A673 (cell line): ENCODE measurements around the gene SNX32. TPM values are rescaled to one million over a fixed set of nuclear protein-coding genes. Genes with fewer than 3 reads are reported as not detected.
"Not testable (repeated sequence)": the region's sequence is repeated elsewhere in the genome, so short reads cannot be mapped to it uniquely, and the experiment has no call there.

ENCODE experiments used
- BruUV-seq: library from RNA; stranded (reverse); fragments of 400-500 nt; replicated peaks from 2 replicates; lab custom pipeline; 2021; lab: Mats Ljungman, UMichigan
- CTCF ChIA-PET: fragments of 300-600 bp; sonication (Branson Sonifier 250); formaldehyde crosslinking; loops from one replicate; lab custom pipeline; 2022; ENCODE audit warnings: antibody characterized with exemption; lab: Charles Lee
- POLR2A ChIA-PET: fragments of 300-600 bp; sonication (Branson Sonifier 250); formaldehyde crosslinking; loops from one replicate; lab custom pipeline; 2022; ENCODE audit warnings: antibody characterized with exemption; ENCODE audit not compliant: low non-redundant PET; lab: Charles Lee
- DNase-seq: peaks from one replicate; pipeline ENCODE4 v3.0.0-alpha.2; 2015; ENCODE audit warnings: low spot score
- H3K27ac ChIP-seq: fragments of 200-600 bp; sonication (generic); 2 replicates; pipeline ENCODE4 v1.5.1; 2016; ENCODE audit warnings: mixed run types, low read depth, mild to moderate bottlenecking, mixed read lengths, antibody characterized with exemption, low read length; ENCODE audit not compliant: poor library complexity, severe bottlenecking
- H3K27me3 ChIP-seq: fragments of 200-600 bp; sonication (generic); replicated peaks from 2 replicates; pipeline ENCODE4 v1.6.1; 2017; ENCODE audit warnings: mixed run types, low read depth, mild to moderate bottlenecking, mixed read lengths, antibody characterized with exemption, low read length; ENCODE audit not compliant: insufficient read depth, poor library complexity
- H3K36me3 ChIP-seq: fragments of 200-600 bp; sonication (generic); 2 replicates; pipeline ENCODE4 v1.6.1; 2016; ENCODE audit warnings: mixed run types, mild to moderate bottlenecking, mixed read lengths, antibody characterized with exemption, low read length; ENCODE audit not compliant: insufficient read depth, poor library complexity, severe bottlenecking
- H3K4me1 ChIP-seq: fragments of 200-600 bp; sonication (generic); 2 replicates; pipeline ENCODE4 v1.6.1; 2017; ENCODE audit warnings: mixed run types, mild to moderate bottlenecking, mixed read lengths, antibody characterized with exemption, low read length; ENCODE audit not compliant: insufficient read depth, poor library complexity, severe bottlenecking
- H3K4me3 ChIP-seq: fragments of 200-600 bp; sonication (generic); 2 replicates; pipeline ENCODE4 v1.5.1; 2016; ENCODE audit warnings: low read depth, mixed run types, mild to moderate bottlenecking, mixed read lengths, low read length; ENCODE audit not compliant: poor library complexity, severe bottlenecking
- H3K9me3 ChIP-seq: fragments of 200-600 bp; sonication (generic); 2 replicates; pipeline ENCODE4 v1.6.1; 2016; ENCODE audit warnings: mixed run types, low read depth, mild to moderate bottlenecking, mixed read lengths, antibody characterized with exemption, low read length; ENCODE audit not compliant: poor library complexity, severe bottlenecking
- EZH2 ChIP-seq: fragments of 200-600 bp; sonication (generic); IDR thresholded peaks from 2 replicates; pipeline ENCODE4 v1.6.1; 2017; ENCODE audit warnings: borderline replicate concordance, low read depth, mild to moderate bottlenecking, mixed read lengths, antibody characterized with exemption, low read length; ENCODE audit not compliant: poor library complexity, severe bottlenecking
- intact Hi-C: fragments of 100-400 bp; cut with micrococcal nuclease; formaldehyde crosslinking; loops from one replicate; pipeline ENCODE4 v1.10.0; 2022; ENCODE audit not compliant: unreplicated experiment
- total RNA-seq: library from RNA; stranded (reverse); gene quantifications from 2 replicates; pipeline ENCODE4 v1.2.3, GENCODE V29; 2021
- TF ChIP-seq, protein P1 (sequence below): fragments of 300-800, 200-600 bp; sonication (generic); conservative IDR thresholded peaks from 2 replicates; pipeline ENCODE4 v1.5.1; 2017; ENCODE audit warnings: low read depth, mild to moderate bottlenecking, antibody characterized with exemption, low read length, moderate library complexity, mixed read lengths

Gene SNX32
- total RNA-seq, 1 experiment from 2014 or later = 2.1 TPM

DNA sequence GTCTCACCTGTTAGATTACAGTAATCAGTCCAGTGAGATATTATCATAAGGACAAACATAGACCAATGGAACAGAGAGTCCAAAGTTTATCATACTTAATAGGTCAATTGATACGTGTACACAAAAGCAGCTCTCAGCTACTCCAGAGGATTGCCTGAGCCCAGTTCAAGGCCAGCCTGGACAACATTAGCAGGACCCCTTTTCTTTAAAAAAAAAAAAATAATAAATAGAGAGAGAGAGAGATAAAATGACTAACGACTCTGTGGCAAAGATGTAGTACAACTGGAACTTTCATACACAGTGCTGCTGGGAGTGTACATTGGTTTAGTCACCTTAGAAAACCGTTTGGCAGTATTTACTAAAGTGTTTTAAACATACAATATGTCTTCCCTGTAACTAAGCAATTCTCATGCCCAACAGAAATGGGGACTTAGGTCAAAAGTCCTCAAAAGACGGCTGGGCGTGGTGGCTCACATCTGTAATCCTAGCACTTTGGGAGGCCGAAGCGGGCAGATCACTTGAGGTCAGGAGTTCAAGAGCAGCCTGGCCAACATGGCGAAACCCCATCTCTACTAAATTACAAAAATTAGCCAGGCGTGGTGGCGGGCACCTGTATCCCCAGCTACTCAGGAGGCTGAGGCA lies 10.6 kb downstream of the SNX32 start:
- no peaks in the 10 kb centered on the region for H3K4me1 ChIP-seq
- TF ChIP-seq, protein P1, sequence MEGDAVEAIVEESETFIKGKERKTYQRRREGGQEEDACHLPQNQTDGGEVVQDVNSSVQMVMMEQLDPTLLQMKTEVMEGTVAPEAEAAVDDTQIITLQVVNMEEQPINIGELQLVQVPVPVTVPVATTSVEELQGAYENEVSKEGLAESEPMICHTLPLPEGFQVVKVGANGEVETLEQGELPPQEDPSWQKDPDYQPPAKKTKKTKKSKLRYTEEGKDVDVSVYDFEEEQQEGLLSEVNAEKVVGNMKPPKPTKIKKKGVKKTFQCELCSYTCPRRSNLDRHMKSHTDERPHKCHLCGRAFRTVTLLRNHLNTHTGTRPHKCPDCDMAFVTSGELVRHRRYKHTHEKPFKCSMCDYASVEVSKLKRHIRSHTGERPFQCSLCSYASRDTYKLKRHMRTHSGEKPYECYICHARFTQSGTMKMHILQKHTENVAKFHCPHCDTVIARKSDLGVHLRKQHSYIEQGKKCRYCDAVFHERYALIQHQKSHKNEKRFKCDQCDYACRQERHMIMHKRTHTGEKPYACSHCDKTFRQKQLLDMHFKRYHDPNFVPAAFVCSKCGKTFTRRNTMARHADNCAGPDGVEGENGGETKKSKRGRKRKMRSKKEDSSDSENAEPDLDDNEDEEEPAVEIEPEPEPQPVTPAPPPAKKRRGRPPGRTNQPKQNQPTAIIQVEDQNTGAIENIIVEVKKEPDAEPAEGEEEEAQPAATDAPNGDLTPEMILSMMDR = no peak
- no peak for TF ChIP-seq EZH2
- no peak for DNase-seq
- CTCF ChIA-PET = no interaction called here
- no peak overlapping the region for H3K27ac ChIP-seq
- intact Hi-C loops = no loop called here
- H3K9me3 ChIP-seq = no peaks in the 10 kb centered on the region
- no peaks in the 10 kb centered on the region for H3K27me3 ChIP-seq
- BruUV-seq = no TSS peak
- no peak overlapping the region for H3K4me3 ChIP-seq
- POLR2A ChIA-PET = no interaction called here
- no peaks in the 10 kb centered on the region for H3K36me3 ChIP-seq

DNA sequence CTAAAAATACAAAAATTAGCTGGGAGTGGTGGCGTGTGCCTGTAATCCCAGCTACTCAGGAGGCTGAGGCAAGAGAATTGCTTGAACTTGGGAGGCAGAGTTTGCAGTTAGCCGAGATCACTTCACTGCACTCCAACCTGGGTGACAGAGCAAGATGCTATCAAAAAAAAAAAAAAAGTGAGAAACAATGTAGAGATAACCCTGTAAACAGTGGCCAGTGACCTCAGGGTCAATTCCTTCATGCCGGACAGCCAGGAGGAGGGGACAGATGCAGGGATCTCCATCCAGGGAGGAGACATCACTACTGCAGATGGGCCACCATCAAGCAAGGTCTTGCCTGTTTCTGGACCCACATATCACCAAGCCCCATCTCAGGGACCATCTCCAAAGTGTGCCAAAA lies 14.0 kb downstream of the SNX32 start:
- no peak overlapping the region for H3K27ac ChIP-seq
- intact Hi-C loops = no loop called here
- ChIA-PET CTCF (no interaction called here), POLR2A (no interaction called here)
- BruUV-seq = no TSS peak
- no peaks in the 10 kb centered on the region for H3K4me1 ChIP-seq
- H3K36me3 ChIP-seq = peaks cover 17% of the 10 kb centered on the region
- no peak for DNase-seq
- H3K9me3 ChIP-seq = no peaks in the 10 kb centered on the region
- TF ChIP-seq, protein P1 = no peak
- TF ChIP-seq EZH2 = no peak
- H3K4me3 ChIP-seq = no peak overlapping the region
- H3K27me3 ChIP-seq = no peaks in the 10 kb centered on the region

DNA sequence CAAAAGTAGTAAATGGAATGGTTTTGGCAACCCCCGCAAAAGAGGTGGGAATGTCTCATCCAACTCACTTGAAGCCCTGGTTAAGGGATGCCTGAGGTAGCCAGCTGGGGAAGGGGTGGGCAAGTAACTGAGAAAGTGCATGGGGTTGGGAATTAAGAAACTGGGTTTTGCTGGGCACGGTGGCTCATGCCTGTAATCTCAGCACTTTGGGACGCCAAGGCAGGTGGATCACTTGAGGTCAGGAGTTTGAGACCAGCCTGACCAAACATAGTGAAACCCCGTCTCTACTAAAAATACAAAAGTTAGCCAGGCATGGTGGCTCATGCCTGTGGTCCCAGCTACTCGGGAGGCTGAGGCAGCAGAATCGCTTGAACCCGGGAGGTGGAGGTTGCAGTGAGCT lies 14.9 kb downstream of the SNX32 start:
- peaks cover 26% of the 10 kb centered on the region for H3K36me3 ChIP-seq
- H3K4me1 ChIP-seq, POLR2A ChIA-PET, H3K4me3 ChIP-seq, H3K9me3 ChIP-seq, DNase-seq, intact Hi-C loops, BruUV-seq, H3K27me3 ChIP-seq, CTCF ChIA-PET, H3K27ac ChIP-seq: not testable (repeated sequence)

DNA sequence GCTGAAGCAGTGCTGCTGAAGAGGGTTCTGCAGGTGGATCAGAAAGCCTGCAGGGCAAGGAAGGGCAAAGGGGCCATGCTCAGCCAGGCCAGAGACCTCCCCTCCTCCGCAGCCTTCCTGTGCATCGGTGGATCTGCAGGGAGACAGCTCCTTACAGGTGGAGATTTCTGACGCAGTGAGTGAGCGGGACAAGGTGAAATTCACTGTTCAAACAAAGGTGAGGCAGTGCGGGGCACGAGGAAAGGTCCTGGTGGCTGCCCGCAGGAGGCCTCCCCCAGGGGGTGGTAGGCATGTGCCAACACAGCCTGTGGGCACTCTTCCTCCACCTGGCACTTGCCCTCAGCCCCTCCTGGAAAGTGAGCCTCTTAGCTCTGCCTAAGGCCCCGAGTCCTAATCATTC lies 15.6 kb downstream of the SNX32 start:
- intact Hi-C loops = no loop called here
- no peak overlapping the region for H3K4me3 ChIP-seq
- H3K9me3 ChIP-seq = no peaks in the 10 kb centered on the region
- no peak overlapping the region for H3K27ac ChIP-seq
- H3K4me1 ChIP-seq = no peaks in the 10 kb centered on the region
- no TSS peak for BruUV-seq
- ChIA-PET POLR2A (interaction anchor here (0.5 kb wide), 1 partner anchor 12 kb away, joined by 3 read pairs; no protein-coding TSS in a partner anchor), CTCF (no interaction called here)
- peaks cover 33% of the 10 kb centered on the region for H3K36me3 ChIP-seq
- TF ChIP-seq, protein P1 = no peak
- TF ChIP-seq EZH2 = no peak
- no peaks in the 10 kb centered on the region for H3K27me3 ChIP-seq
- DNase-seq = no peak
